Activated CD4-positive, alpha-beta T cell treated with anti-CD3 and anti-CD28 coated beads, Interleukin-2, amount 50 U/mL, for 24 hours (primary cell): ENCODE measurements around the gene PALM3.

Source experiments
- DNase-seq, 2 donors: peaks; one replicate each; pipeline ENCODE4 v3.0.0-alpha.2; 2020; ENCODE audit warnings: low read depth in 1 of 2, low spot score in 1 of 2

The PALM3 gene

GRCh38 chr19:14089662-14090508 lies 28.0 kb upstream of the PALM3 start:
- DNase-seq: peak in 1 of 2 donors; percentile 24

- peak in 1 of 2 donors; percentile 4 for DNase-seq
Observed at GRCh38 chr19:14089412-14089661, 27.5 kb upstream of the PALM3 start.

- no peak for DNase-seq
Observed at GRCh38 chr19:14088634-14089411, 26.9 kb upstream of the PALM3 start.

GRCh38 chr19:14086098-14086497 lies 24.2 kb upstream of the PALM3 start:
- DNase-seq: no peak

- no peak for DNase-seq
Observed at GRCh38 chr19:14085309-14085995, 23.6 kb upstream of the PALM3 start, which contains the start of gene C19orf67. Gene C19orf67, minus strand, starts transcription at chr19:14085783. Its CDS starts 156 bp downstream, at chr19:14085627.

- DNase-seq: no peak
Observed at GRCh38 chr19:14082675-14082960, 20.7 kb upstream of the PALM3 start.

GRCh38 chr19:14081797-14082674 lies 20.2 kb upstream of the PALM3 start:
- DNase-seq: no peak

- peak; percentile 98 to 100 for DNase-seq
Observed at GRCh38 chr19:14080887-14081796, 19.3 kb upstream of the PALM3 start.

- DNase-seq: no peak
Observed at GRCh38 chr19:14078411-14078810, 16.5 kb upstream of the PALM3 start.

- no peak for DNase-seq
Observed at GRCh38 chr19:14073925-14074838, 12.3 kb upstream of the PALM3 start.

- peak; percentile 41 to 64 for DNase-seq
Observed at GRCh38 chr19:14073261-14073924, 11.5 kb upstream of the PALM3 start.

GRCh38 chr19:14072535-14073260 lies 10.8 kb upstream of the PALM3 start, which contains the start of gene MISP3:
Gene MISP3, plus strand, starts transcription at chr19:14072786. Its CDS starts 524 bp downstream, at chr19:14073310.
- DNase-seq: no peak

GRCh38 chr19:14070268-14071050 lies 8.6 kb upstream of the PALM3 start:
- DNase-seq: no peak

GRCh38 chr19:14066134-14066533 lies 4.3 kb upstream of the PALM3 start:
- DNase-seq: no peak

- DNase-seq: no peak
Observed at GRCh38 chr19:14063105-14063504, 1.2 kb upstream of the PALM3 start.

GRCh38 chr19:14062558-14062855 lies 631 bp upstream of the PALM3 start:
- no peak for DNase-seq

GRCh38 chr19:14061081-14061749 lies 661 bp downstream of the PALM3 start:
- no peak for DNase-seq
